GM12872 (cell line): ENCODE measurements around the gene LPP.

Experiments
- CTCF ChIP-seq: IDR thresholded peaks from 3 replicates; pipeline ENCODE4 v1.5.1; 2011; ENCODE audit warnings: low read depth, mild to moderate bottlenecking, low read length, moderate library complexity; ENCODE audit not compliant: insufficient read depth

Gene LPP

DNA sequence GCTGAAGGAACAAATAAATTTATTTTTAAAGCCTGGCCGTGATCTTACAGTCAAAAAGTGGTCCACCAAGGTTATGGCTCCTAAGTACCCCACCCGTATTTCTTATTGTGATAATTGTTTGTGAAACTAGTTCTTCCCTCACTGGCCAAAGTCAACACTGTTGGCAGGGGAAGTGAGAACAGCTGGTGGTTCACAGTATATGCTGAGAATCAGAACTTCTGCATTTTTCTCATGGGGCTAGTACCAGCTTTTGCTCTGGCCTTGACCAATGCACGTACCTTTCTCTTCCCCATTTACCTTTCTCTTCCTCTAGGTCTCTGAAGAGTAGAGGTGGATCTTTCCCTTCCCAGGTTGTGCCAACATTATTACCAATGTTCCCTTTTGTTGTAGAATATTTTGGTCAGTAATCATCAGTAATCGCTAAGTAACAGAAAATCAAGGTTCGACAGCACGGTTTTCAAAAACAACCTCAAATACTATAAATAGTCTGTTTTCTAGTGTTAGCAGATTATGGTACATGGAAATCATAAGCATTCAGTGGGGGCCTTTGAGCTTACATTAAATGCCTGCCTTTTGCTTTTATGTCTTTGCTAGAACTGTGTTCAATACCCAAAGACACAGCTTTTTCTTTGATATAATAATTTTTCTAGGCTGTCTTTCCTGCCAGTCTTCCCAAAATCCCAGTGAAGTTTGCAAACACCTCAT, 268.0 kb downstream of the LPP start:
- TF ChIP-seq CTCF = no peak

DNA sequence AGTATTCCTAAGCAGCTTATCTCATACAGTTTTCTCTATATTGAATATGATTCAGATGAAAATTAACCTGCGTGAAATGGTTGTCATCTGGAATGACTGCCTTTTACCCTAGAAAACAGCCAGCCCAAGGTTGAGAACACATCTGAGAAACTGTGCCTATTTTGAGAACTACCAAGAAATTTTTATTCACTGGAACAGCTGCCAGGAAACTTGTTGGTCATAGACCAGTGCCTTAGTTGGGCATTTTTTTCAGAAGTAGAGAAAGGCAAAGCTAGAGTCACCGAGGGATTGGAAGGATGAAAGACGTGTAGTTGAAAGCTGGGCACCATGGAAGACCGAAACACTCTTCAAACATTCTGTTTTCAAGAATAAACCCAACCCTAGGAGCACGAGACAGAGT, 277.1 kb downstream of the LPP start:
- no peak for TF ChIP-seq CTCF

DNA sequence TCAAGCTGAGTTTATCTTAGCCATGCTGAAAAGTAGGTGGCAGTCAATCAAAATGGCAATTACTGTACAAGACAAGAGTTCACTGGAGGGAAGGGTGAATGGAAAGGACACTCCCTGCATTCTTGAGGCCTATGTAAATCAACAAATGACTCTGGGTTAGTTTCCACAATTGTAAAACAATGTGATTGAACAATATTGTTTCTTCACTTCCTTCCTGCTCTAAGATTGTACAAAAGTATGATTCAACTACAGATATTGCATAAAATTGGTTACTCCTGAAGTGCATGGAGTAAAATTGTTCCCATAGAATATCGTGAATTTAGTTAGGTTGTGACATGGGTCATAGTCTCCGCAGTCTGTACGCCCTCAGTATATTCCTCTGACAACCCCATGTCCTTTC, 277.6 kb downstream of the LPP start:
- TF ChIP-seq CTCF = no peak

- TF ChIP-seq CTCF = no peak
These were observed 279.0 kb downstream of the LPP start for GRCh38 chr3:188432802-188433520.

DNA sequence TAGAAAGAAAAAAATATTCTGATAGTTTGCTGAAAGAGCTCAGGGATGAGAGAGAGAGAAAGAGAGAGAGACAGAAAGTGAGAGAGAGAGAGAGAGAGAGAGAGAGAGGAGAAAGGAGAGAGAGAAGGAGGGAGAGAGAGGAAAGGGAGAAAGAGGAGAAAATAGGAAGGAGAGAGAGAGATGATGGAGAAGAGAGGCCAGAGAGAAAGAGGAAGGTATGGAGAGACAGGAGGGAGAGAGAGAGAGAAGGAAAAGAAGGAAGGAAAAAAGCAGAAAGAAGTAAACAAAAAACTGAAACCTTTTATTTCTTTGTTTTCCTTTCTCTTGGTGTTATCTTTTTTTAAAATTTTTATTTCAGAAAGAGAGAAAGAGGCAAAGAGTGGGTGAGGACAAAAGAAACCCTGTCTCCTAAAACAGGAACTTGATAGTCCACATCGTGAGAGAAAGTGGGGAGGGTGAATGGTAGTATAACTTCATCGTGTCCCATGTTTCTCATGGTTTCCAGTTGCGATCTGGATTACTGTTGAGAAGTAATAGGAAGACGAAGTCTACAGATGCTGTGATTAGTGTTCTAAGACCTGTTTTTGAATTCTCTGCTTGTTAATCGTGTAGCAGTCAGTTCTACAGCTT, 279.7 kb downstream of the LPP start:
- TF ChIP-seq CTCF = no peak

GRCh38 chr3:188434594-188434993, 280.6 kb downstream of the LPP start:
- TF ChIP-seq CTCF = no peak

DNA sequence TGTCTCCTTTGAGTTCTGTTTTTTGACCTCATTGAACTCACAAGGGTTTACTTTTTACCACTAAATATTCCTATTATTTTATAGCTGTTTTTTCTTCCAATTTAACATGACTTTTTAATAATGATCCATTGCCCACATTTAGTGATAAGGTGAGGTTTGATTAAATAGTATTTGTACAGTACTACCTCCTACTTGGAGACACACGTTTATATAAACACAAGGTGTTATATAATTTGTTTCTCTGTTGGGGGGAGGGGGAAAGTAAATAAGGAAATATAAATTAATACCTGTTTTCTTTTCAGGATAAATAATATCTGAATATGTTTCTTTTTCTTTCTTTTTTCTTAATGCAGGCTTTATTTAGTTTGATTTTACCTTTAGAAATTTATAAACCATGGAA, 281.3 kb downstream of the LPP start:
- no peak for TF ChIP-seq CTCF
